ENCODE data around the gene NACA.

The NACA gene

GRCh38 chr12:56687223-56688128 lies 37.6 kb downstream of the NACA start:
- peak; percentile 69 to 87 (median 80) for DNase-seq

- DNase-seq = no peak
Observed at GRCh38 chr12:56684745-56685359, 40.2 kb downstream of the NACA start.

GRCh38 chr12:56682323-56682722 lies 42.8 kb downstream of the NACA start:
- no peak for DNase-seq

GRCh38 chr12:56679883-56680575 lies 45.1 kb downstream of the NACA start:
- DNase-seq = no peak

GRCh38 chr12:56678852-56679251 lies 46.2 kb downstream of the NACA start:
- no peak for DNase-seq

GRCh38 chr12:56677680-56678079 lies 47.4 kb downstream of the NACA start:
- DNase-seq = no peak

- no peak for DNase-seq
Observed at GRCh38 chr12:56676851-56677580, 48.1 kb downstream of the NACA start.

- DNase-seq = no peak
Observed at GRCh38 chr12:56671608-56672007, 53.5 kb downstream of the NACA start.

- no peak for DNase-seq
Observed at GRCh38 chr12:56670836-56671235, 54.3 kb downstream of the NACA start.

- DNase-seq = no peak
Observed at GRCh38 chr12:56668197-56668457, 57.0 kb downstream of the NACA start.

Data from suppressor macrophage (primary cell).